Endothelial cell of umbilical vein (primary cell): ENCODE results near the gene CHCHD4.

Experiments used
- EZH2 ChIP-seq: IDR thresholded peaks from 2 replicates; pipeline ENCODE4 v1.6.1; 2012; ENCODE audit warnings: borderline replicate concordance, low read depth, mild to moderate bottlenecking, moderate library complexity, low read length, inconsistent platforms; ENCODE audit not compliant: severe bottlenecking
- TF ChIP-seq, protein P1 (sequence below), 2 donors: IDR thresholded peaks; 1 replicate in 1 of 2; 2 replicates in 1 of 2; pipeline ENCODE4 v1.5.1; 2011; ENCODE audit warnings: low read length in 2 of 2, mild to moderate bottlenecking in 2 of 2, moderate library complexity in 2 of 2, control low read depth in 1 of 2, inconsistent platforms in 1 of 2, low read depth in 1 of 2; ENCODE audit not compliant: insufficient read depth in 1 of 2; ENCODE audit errors: extremely low read depth in 1 of 2

DNA sequence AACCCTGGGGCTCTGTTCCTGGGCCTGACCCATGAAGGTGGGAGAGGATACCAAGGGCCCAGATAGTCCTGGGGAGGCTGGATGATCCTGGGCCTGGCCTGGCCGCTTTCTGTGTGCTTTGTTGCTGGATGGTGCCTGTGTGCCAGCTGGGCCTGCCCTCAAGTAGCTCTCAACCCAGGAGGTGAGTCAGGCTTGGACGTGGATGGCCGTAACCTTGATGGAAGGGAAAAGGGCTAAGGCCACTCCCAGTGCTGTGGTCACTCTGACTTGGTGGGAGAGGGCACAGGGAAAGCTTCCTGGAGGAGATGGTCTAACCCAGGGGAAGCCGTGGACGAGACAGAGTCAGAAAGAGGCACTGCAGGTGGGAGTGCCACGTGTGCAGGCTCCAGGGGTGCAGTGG, 9.6 kb upstream of the CHCHD4 start:
- TF ChIP-seq, protein P1, sequence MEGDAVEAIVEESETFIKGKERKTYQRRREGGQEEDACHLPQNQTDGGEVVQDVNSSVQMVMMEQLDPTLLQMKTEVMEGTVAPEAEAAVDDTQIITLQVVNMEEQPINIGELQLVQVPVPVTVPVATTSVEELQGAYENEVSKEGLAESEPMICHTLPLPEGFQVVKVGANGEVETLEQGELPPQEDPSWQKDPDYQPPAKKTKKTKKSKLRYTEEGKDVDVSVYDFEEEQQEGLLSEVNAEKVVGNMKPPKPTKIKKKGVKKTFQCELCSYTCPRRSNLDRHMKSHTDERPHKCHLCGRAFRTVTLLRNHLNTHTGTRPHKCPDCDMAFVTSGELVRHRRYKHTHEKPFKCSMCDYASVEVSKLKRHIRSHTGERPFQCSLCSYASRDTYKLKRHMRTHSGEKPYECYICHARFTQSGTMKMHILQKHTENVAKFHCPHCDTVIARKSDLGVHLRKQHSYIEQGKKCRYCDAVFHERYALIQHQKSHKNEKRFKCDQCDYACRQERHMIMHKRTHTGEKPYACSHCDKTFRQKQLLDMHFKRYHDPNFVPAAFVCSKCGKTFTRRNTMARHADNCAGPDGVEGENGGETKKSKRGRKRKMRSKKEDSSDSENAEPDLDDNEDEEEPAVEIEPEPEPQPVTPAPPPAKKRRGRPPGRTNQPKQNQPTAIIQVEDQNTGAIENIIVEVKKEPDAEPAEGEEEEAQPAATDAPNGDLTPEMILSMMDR (IDR thresholded peaks at IDR 0.05; ENCODE audit: extremely low read depth in 1 of 2, insufficient read depth in 1 of 2, low read depth in 1 of 2, low read length in 2 of 2) = no peak
- TF ChIP-seq EZH2 = no peak
